ENCODE measurements around the gene STK25. TPM values are rescaled to one million over a fixed set of nuclear protein-coding genes. Genes with fewer than 3 reads are reported as not detected.

Gene STK25
- total RNA-seq, 6 experiments from 2014 or later, result 51.0 to 99.1 (median 63.5) TPM

DNA sequence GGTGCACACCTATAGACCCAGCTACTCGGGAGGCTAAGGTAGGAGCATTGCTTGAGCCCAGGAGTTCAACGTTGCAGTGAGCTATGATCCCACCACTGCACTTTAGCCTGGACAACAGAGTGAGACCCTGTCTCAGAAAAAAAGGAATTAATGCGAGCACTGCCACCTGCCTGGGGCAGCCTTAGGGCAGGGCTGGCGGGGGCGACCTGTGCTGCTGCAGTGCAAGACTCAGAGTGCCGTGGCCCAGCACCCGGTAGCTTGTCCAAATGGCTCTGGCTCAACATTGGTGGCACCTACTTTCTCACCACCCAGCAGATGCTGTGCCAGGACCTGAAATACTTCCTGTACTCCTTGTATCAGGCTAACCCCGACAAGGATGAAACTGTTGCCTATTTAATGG is 30.2 kb downstream of the STK25 start:
- TF ChIP-seq, protein P1, sequence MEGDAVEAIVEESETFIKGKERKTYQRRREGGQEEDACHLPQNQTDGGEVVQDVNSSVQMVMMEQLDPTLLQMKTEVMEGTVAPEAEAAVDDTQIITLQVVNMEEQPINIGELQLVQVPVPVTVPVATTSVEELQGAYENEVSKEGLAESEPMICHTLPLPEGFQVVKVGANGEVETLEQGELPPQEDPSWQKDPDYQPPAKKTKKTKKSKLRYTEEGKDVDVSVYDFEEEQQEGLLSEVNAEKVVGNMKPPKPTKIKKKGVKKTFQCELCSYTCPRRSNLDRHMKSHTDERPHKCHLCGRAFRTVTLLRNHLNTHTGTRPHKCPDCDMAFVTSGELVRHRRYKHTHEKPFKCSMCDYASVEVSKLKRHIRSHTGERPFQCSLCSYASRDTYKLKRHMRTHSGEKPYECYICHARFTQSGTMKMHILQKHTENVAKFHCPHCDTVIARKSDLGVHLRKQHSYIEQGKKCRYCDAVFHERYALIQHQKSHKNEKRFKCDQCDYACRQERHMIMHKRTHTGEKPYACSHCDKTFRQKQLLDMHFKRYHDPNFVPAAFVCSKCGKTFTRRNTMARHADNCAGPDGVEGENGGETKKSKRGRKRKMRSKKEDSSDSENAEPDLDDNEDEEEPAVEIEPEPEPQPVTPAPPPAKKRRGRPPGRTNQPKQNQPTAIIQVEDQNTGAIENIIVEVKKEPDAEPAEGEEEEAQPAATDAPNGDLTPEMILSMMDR (IDR thresholded peaks at IDR 0.05), result no peak
- TF ChIP-seq POLR2A (IDR thresholded peaks at IDR 0.05), result no peak
- no peaks in the 10 kb centered on the region for H3K9me3 ChIP-seq
- DNase-seq (no peak), ATAC-seq (no peak)
- no peaks in the 10 kb centered on the region for H3K27me3 ChIP-seq
- intact Hi-C loops (cut with DNase I), result no loop called here
- H3K36me3 ChIP-seq, result peaks cover 0 to 30% (median 5%) of the 10 kb centered on the region in 4 donors
- H3K4me1 ChIP-seq, result no peaks in the 10 kb centered on the region
- H3K4me3 ChIP-seq, result no peak overlapping the region
- 94% methylated on average over 4 of the region's 8 CpGs for WGBS (ENCODE audit: insufficient coverage, low coverage, low lambda C conversion rate, missing lambda C conversion rate)
- H3K27ac ChIP-seq, result no peak overlapping the region

DNA sequence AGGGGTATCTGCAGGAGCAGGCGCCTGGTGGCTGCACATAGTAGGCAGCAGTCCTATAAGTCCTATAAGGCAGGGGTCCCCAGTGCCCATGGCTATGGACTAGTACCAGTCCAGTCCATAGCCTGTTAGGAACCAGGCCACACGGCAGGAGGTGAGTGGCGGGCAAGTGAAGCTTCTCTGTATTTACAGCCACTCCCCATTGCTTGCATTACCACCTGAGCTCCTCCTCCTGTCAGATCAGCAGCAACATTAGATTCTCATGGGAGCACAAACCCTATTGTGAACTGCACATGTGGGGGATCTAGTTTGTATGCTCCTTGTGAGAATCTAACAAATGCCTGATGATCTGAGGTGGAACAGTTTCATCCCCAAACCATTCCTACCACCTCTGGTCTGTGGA is 33.1 kb downstream of the STK25 start:
- ATAC-seq, result no peak
- no peak for DNase-seq
- intact Hi-C loops (cut with DNase I), result no loop called here
- Histone ChIP-seq H3K4me3 (no peak overlapping the region), H3K9me3 (no peaks in the 10 kb centered on the region), H3K4me1 (no peaks in the 10 kb centered on the region), H3K36me3 (peaks cover 0 to 30% (median 5%) of the 10 kb centered on the region in 4 donors), H3K27me3 (no peaks in the 10 kb centered on the region), H3K27ac (no peak overlapping the region)
- TF ChIP-seq POLR2A (IDR thresholded peaks at IDR 0.05), result no peak
- TF ChIP-seq, protein P1 (IDR thresholded peaks at IDR 0.05), result no peak
- 80% methylated on average over 1 of the region's 3 CpGs for WGBS (ENCODE audit: insufficient coverage, low coverage, low lambda C conversion rate, missing lambda C conversion rate)

DNA sequence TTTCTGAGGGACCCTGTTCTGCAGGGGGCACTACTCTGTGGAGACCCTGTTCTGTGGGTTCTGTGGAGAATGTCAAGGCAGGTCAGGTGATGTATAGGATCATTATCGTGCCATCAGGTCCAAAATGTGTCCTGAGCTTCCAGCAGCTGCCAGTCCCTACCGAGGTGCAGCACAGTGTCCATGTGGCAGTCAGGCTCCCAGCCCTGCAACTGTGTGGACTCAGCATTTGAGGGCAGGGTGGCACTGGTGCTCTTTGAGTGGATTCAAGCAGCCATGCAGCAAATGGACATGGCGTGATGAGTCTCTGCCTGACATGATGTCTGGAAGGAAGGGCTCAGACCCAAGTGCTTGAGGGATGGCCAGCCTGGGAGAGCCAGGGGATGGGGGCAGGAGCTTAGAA is 35.0 kb downstream of the STK25 start:
- ATAC-seq (no peak), DNase-seq (no peak)
- no peaks in the 10 kb centered on the region for H3K9me3 ChIP-seq
- H3K27me3 ChIP-seq, result no peaks in the 10 kb centered on the region
- WGBS (ENCODE audit: insufficient coverage, low coverage, low lambda C conversion rate, missing lambda C conversion rate), result no CpG with 5 or more reads among the region's 3 CpGs
- H3K36me3 ChIP-seq, result peaks cover 0 to 21% (median 2%) of the 10 kb centered on the region in 4 donors
- H3K27ac ChIP-seq, result no peak overlapping the region
- TF ChIP-seq, protein P1 (IDR thresholded peaks at IDR 0.05), result no peak
- TF ChIP-seq POLR2A (IDR thresholded peaks at IDR 0.05), result no peak
- no peak overlapping the region for H3K4me3 ChIP-seq
- intact Hi-C loops (cut with DNase I), result no loop called here
- no peaks in the 10 kb centered on the region for H3K4me1 ChIP-seq

DNA sequence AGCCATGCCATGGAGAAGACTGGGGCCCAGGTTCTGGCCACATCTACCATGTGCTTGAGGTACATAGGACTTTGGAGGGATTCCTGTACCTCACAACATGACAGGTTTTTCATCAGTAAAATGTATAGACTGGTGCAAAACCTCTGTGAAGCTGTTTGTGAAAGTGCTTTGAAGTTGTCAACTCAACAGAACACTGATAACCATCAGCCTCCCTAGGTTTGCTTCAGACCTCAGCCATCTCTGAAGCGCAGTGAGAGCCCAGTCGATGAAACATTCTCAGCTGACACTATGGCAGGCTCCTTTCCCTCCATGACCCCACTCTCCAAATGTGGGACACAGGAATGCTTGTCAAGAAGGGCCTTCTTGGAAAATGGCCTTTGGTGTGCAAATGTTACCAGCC is 38.6 kb downstream of the STK25 start:
- ATAC-seq (no peak), DNase-seq (no peak)
- Histone ChIP-seq H3K4me3 (no peak overlapping the region), H3K9me3 (no peaks in the 10 kb centered on the region), H3K27ac (no peak overlapping the region), H3K4me1 (no peaks in the 10 kb centered on the region), H3K27me3 (no peaks in the 10 kb centered on the region), H3K36me3 (no peaks in the 10 kb centered on the region)
- no peak for TF ChIP-seq POLR2A (IDR thresholded peaks at IDR 0.05)
- TF ChIP-seq, protein P1 (IDR thresholded peaks at IDR 0.05), result no peak
- intact Hi-C loops (cut with DNase I), result no loop called here
- no CpG with 5 or more reads among the region's 2 CpGs for WGBS (ENCODE audit: insufficient coverage, low coverage, low lambda C conversion rate, missing lambda C conversion rate)

DNA sequence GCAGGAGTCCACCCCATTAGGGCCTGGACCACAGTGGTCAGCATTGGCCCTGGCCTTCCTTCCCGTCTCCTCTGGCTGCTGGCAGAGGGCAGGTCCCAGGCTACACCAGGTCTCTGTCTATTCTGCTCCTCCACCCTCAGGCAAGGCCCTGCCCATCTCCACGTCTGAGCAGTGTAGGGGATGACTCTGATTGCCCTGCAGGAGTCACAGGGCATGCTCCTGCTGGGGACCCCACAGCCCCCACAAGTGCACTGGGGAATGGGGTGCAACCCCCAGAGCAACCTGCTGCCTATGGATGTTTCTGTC is 40.0 kb downstream of the STK25 start:
- DNase-seq (no peak), ATAC-seq (no peak)
- H3K4me1 ChIP-seq, result no peaks in the 10 kb centered on the region
- no peak overlapping the region for H3K27ac ChIP-seq
- H3K9me3 ChIP-seq, result no peaks in the 10 kb centered on the region
- TF ChIP-seq, protein P1 (IDR thresholded peaks at IDR 0.05), result no peak
- no peak for TF ChIP-seq POLR2A (IDR thresholded peaks at IDR 0.05)
- H3K4me3 ChIP-seq, result no peak overlapping the region
- intact Hi-C loops (cut with DNase I), result no loop called here
- no peaks in the 10 kb centered on the region for H3K27me3 ChIP-seq
- no CpG with 5 or more reads among the region's 2 CpGs for WGBS (ENCODE audit: insufficient coverage, low coverage, low lambda C conversion rate, missing lambda C conversion rate)
- peaks cover 0 to 4% (median under 1%) of the 10 kb centered on the region in 4 donors for H3K36me3 ChIP-seq
